NCI-H1436 (cell line): ENCODE results near the gene CRIP2.

Source experiments
- DNase-seq: peaks from one replicate; lab custom pipeline; 2025; lab: John Stamatoyannopoulos, UW

Gene CRIP2

GRCh38 chr14:105461903-105462302 is 12.7 kb upstream of the CRIP2 start:
- DNase-seq: no peak

GRCh38 chr14:105464501-105464900 is 10.1 kb upstream of the CRIP2 start:
- DNase-seq: no peak

DNA sequence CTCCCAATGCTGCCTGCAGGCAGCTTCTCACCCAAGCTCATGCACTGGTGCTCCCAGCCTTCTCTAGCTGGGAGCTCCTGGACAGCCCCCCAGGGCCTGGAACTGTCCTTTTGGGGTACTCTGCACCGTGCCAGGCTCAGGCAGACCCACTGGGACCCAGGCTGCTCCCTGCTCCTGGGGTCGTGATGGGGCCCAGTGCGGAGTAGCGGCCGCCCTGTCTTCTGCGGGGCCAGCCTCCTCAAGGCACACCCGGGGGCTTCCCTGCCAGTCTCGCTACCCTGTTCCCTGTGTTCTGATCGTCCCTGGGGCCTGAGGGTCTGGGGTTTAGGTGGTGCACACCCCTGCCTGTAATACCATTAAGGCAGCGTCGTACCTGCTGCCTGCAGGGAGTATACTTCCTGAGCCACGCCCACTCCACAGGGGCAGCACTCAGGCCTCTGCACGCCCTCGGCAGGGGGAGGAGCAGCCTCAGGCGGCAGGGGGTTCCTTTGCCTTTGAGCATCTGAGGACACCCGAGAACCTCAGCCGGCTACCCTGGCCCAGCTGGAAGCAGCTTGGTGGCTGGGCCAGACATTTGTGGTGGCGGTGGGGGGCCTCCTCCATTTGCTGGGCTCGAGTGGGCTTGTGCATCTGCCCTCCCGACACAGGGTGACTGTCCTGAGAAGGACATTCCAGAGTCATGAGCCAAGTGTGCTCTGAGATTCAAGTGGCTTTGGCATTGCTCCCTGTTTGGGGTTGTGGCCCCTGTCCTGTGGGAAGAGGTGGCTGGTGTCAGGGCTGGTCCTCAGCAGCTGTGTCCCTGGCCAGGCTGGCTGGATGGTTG is 9.2 kb upstream of the CRIP2 start:
- no peak for DNase-seq

DNA sequence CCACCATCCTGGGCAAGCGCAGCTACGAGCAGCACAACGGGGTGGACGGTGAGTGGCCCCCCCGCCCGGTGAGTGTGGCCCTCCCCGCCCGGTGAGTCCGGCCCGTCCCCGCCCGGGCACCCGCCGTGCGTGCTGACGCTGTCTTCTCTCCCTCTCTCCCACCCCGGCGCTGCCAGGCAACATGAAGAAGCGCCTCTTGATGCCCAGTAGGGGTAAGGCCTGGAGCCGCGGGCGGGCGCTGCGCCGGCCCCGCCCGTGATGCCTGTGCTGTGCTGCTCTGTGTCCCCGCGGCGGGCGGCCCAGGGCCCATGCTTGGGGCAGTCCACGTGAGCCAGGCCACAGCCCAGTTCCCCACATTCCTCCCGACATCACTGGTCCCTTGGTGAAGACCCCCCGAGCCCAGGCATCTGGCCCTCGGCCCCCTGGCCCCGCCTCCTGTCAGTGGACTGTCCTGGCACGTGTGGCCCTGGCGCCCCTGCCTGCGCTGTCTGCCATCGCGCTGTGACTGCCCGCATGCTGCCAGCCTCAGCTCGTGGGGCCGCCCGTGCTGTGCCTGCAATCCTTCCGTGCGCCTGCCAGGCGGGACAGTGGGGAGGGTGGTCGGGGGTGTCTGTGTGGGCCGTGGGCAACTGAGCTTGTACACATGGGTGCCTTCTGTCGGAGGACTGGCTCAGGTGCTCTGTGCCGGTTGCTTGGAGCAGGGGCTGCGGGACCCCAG is 7.9 kb upstream of the CRIP2 start:
- DNase-seq: no peak

DNA sequence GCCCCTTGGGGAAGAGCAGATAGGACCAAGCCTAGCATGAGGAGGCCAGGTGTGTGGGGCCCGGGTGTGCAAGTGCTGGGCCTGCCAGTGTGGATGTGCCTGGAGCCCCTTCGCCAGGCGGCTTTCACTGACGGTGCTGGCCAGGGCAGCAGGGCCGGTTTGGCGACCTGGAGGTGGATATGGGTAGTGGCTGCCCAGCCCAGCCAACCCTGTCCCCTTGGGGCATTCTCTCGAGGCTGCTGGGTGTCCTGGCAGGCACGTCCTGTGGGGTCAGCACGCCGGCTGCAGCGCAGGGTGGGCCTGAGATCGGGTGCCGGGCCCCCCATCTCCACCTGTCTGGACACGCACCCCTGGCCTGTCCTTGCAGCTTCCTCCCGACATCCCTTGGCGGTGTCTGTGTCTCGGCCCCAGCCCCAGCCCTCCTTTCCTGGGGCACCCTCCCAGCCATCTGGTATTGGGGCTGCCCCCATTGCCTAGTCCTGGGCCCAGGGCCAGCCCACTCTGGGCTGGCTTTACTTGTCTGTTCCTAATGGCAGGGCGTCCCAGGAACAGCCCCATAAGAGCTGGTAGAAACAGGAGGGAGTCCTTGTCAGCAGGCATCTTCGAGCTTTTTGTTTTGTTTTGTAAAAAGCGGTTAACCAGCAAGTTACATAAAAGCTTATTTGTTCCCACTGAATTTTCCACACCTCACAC is 7.2 kb upstream of the CRIP2 start:
- no peak for DNase-seq

- DNase-seq: no peak
Observed at GRCh38 chr14:105467942-105468471, 6.6 kb upstream of the CRIP2 start.

DNA sequence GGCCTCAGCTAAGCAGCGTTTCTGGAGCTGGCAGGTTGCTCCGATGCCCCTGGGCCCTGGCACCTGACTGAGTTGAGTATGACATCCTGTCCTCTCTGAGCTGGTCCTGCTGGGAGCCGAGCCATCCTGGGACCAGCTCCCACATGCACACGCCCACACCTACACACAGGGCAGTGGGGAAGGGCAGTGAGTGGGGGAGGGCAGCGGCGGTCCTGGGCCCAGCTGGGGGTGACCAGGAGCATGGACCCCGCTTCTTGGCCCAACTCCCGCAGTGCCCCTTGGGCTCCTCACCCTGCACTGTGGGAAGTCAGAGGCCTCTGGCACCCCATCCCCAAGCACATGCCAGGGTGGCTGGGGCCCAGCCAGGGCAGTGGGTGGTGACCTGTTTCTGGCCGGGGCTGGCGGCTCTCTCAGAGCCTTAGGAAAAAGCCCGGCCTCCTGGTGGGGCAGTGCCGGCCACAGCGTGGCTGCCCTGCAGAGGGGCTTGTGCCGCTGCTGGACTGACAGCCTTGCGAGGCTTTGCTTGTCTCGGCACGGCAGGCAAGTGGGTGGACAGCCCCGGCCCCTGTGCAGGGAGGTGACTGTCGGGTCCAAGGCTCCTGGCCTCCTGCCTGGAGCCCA is 5.9 kb upstream of the CRIP2 start:
- DNase-seq: no peak

DNA sequence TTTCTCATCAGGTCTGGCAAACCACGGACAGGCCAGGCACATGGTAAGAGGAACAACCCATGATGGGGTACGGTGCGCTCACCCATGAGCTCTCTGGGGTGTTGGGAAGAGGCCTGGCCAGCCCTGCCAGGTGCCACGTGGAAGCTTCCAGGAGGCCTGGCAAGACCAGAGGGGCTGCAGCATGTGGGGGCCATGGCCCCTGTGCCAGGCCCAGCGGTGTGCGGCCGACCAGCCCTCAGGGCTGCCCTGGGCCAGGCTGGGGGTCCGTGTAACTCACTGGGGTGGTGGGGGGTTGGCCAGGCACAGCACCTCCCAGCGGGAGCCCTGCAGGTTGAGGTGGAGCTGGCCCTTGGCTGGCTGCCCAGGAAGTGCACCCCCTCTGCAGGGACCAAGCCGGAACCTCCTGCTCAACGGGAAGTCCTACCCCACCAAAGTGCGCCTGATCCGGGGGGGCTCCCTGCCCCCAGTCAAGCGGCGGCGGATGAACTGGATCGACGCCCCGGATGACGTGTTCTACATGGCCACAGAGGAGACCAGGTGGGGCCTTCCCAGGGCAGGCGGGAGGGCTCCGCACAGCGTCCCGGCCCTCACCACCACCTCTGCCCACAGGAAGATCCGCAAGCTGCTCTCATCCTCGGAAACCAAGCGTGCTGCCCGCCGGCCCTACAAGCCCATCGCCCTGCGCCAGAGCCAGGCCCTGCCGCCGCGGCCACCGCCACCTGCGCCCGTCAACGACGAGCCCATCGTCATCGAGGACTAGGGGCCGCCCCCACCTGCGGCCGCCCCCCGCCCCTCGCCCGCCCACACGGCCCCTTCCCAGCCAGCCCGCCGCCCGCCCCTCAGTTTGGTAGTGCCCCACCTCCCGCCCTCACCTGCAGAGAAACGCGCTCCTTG is 4.9 kb upstream of the CRIP2 start:
- DNase-seq: no peak

DNA sequence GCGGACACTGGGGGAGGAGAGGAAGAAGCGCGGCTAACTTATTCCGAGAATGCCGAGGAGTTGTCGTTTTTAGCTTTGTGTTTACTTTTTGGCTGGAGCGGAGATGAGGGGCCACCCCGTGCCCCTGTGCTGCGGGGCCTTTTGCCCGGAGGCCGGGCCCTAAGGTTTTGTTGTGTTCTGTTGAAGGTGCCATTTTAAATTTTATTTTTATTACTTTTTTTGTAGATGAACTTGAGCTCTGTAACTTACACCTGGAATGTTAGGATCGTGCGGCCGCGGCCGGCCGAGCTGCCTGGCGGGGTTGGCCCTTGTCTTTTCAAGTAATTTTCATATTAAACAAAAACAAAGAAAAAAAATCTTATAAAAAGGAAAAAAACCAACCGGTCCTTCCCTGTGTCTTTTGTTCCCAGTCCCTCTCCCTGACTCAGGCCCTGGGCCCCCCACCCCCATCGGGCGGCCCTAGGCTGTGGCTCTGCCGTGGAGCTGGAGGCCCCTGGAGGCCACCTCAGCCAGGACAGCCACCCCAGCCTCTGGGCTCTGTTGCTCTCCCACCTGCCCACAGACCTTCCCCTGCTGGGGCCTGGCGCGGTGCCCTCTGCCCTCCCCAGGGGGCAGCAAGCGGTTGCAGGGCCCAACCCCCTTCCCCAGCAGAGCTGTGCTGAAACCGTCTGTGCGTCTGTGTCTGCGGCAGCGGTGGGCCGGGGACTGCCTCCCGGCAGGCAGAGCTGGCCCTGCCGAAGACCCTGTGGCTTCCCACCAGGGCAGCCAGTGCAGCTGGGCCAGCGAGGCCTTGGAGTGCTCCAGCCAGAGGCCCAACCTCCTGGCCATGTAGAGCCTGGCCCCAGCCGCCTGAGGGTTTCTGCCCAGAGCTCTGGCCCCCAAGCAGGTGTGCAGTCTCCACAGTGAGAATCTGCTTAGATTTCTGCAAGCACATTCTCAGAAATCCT is 4.0 kb upstream of the CRIP2 start:
- peak; percentile 44 for DNase-seq

DNA sequence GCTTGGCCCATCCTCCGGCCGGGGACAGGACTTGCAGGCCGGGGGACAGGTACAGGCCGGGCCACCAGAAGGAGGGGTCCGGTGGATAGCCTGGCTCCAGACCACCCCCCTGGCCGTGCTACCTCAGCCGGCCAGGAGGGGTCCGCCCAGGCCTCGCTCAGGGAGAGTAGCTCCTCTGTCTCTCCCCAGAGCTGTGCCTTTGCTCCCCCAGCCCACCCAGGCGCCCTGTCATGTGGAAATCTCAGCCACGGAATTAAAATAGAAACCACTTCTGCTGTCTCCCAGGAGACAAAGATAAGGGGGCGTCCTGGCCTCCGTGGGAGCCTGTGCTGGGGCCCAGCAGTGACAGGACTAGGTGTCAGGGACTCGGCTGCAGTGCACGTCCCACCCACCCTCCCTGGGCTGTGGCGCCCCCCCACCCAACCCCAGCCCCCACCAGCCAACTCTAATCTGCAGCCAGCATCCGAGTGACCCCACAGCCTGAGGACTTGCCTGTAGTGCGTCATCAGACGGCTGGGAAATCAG is 3.3 kb upstream of the CRIP2 start:
- no peak for DNase-seq

- no peak for DNase-seq
Observed at GRCh38 chr14:105471823-105472485, 2.7 kb upstream of the CRIP2 start.

GRCh38 chr14:105472486-105472991 is 2.1 kb upstream of the CRIP2 start:
- DNase-seq: no peak

- DNase-seq: peak; percentile 37
Observed at GRCh38 chr14:105473033-105473676, 1.5 kb upstream of the CRIP2 start.

DNA sequence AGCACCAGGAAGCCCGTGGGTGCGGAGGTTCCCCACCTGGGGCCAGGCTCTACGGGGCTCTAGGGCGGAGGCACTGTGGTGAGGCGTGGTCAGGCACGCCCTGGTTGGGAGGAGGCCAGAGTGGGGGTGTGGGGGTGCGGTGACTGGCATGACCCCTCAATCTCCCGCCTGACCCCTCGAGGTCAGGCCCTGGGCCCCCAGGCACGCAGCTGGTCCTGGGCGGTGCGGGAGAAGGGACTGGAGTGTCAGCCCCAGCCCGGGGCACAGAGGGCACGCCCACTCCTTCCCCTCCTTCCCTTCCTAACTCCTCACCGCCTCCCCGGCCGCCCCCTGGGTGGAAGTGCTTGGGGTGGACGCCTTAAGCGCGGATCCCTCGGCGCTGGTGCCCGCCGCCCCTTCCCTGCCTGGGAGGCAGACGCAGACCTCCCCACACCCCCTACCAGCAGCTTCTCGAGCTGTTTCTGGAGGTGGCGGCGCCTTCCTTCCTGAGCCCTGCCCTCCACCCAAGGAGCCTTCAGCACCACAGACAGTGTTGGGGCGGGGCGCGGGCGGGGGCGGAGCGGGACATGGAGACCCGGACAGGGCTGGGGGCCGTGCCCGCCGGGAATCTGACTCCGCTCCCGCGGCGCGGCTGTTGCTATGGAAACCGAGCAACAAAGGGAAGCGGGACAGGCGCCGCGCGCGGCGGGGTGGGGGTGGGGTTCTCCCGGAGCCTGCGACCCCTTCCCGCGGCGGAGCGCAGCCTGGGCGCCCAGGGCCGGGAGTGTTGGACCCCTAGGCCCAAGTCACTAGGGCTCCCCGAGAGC is 741 bp upstream of the CRIP2 start:
- DNase-seq: peak; percentile 88

GRCh38 chr14:105475269-105476096 is 862 bp downstream of the CRIP2 start:
- DNase-seq: no peak

DNA sequence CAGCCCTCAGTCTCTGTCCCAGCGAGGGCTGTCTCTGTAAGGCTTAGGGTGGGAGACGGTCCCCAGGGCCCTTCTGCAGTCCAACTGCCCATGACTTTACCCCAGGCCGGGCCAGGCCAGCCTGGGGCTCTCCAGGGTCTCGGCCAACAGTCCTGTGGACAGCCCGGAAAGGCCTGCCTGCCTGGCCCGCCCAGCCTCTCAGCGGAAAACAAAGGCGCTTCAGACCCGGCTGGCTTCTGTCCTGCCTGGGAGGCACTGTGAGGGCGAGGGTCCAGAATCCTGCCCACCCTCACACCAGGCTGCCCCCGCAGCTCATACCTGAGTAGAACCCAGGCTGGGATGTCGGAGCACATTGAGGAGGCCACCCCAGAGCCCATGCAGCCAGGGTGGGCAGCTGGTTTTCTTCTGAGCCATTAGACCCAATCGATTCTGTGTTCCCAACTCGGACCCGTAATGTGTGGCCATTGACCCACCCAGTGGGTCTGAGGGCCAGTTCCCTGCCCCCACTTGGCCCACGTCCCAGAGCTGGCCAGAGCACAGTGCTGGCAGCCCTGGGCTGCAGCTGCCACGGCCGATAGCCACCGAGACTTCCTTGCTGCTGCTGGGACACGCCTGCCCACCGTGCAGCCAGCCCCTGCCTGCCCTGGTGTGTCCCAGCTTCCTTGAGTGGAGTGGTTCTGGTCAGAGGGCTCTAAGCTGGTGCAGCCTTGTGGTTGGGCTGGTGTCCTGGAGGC is 1.6 kb downstream of the CRIP2 start:
- DNase-seq: no peak
